ENCODE measurements around the gene BOLL.
A peak's percentile ranks its signal among the peaks of the same experiment; 100 is the strongest.
"Not testable (repeated sequence)": the region's sequence is repeated elsewhere in the genome, so short reads cannot be mapped to it uniquely, and the experiment has no call there.

Gene BOLL

DNA sequence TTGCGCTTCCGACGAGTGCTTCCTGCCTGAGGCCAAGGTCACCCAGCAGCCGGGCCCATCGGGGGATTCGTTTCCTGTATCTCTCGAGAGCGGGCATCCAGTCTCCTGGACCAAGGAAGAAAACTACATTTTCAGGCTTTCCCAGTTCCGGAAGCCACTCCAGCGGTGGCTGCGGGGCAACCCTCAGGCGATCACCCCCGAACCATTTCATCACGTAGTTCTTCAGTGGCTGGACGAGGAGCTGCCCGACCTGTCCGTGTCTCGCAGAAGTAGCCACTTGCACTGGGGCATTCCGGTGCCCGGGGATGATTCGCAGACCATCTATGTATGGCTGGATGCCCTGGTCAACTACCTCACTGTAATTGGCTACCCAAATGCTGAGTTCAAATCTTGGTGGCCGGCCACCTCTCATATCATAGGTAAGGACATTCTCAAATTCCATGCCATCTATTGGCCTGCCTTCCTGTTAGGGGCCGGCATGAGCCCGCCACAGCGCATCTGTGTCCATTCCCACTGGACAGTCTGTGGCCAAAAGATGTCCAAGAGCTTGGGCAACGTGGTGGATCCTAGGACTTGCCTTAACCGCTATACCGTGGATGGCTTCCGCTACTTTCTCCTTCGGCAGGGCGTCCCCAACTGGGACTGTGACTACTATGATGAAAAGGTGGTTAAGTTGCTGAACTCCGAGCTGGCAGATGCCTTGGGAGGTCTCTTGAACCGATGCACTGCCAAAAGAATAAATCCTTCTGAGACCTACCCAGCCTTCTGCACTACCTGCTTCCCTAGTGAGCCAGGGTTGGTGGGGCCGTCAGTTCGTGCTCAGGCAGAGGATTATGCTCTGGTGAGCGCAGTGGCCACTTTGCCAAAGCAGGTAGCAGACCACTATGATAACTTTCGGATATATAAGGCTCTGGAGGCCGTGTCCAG lies 78.9 kb downstream of the BOLL start:
- peak; percentile 3 for DNase-seq

DNA sequence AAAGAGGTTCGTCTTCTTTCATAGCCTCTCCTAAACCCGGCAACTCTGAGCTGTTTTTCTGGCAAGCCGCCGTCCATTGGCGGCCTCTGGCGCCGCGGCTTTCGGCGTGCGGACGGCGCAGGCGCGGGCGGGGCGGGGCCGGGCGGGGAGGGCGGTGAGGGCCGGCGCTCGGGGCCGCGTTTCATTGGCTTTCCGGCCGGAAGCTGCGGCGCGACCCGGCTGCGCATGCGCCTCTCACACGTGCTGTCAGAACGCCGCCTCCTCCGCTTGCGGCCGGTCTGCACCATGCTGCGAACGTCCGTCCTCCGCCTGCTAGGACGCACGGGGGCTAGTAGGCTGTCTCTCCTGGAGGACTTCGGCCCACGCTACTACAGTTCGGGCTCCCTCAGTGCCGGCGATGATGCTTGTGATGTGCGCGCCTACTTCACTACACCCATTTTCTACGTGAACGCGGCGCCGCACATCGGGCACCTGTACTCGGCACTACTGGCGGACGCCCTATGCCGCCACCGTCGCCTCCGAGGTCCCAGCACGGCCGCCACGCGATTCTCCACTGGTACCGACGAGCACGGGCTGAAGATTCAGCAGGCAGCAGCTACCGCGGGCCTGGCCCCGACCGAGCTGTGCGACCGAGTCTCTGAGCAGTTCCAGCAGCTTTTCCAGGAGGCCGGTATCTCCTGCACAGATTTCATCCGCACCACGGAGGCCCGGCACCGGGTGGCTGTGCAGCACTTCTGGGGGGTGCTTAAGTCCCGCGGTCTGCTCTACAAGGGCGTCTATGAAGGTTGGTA lies 79.8 kb downstream of the BOLL start, which contains the start of gene MARS2:
MARS2 (plus strand) TSS at position 249 of the 791 bp plus-strand sequence; CDS start at position 286, 37 bp downstream.
- DNase-seq: peak; percentile 87

DNA sequence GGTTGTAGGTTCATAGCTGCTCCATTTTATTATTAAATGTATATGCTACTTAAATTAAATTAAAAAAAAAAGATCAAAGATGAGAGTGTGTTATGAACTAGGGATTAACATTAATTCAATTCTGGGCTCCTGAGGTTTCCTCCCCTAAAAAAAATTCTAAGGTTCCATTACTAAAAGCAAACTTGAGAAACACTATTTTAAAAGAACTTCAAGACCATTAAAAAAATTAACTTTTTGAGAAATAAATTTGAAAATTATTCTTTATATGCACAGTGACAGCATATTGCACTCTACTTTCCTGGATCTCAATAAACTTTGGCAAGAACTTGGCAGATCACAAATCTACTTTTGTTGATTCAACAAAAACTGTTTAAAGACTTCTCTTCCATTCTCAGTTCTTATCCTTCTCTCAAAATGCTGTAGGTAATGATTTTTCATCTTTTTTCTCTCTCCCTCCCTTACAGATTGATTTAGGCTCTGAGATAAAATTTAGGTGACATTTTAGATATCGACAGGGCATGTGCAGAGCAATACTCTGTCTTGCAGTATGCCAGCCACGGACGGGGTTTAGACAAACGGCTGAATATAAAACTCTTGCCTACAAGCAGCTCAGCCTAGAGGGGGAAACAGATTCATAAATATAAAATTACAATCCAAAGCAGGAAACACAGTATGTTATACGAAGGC lies 80.5 kb downstream of the BOLL start:
- DNase-seq: no peak

DNA sequence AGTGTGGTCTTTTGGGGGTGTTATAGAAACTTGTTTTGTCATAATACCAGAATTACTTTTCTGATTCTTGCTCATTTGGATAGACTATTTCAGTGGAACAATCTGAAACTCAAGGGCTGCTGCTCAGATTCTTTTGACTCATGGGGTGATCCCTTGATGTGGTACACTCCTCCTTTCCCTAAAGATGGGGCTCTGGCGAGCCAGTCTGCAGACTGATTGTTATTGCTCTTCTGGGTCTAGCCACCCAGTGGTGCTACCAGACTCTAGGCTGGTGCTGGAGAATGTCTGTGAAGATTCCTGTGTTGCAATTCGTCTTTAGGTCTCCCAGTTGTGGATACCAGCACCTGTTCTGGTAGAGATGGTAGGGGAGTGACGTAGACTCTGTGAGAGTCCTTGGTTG lies 84.2 kb downstream of the BOLL start:
- DNase-seq: no peak

DNA sequence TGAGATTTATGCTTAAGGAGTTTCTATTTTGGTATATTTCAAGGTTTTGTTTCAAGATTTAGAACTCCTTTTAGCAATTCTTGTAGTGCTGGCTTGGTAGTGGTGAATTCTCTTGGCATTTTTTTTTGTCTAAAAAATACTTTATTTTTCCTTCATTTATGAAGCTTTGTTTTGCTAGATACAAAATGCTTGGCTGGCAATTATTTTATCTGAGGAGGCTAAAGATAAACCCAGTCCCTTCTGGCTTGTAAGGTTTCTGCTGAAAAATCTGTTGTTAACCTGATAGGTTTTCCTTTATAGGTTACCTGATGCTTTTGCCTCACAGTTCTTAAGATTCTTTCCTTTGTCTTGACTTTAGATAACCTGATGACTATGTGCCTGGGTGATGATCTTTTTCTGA lies 85.4 kb downstream of the BOLL start:
- DNase-seq: not testable (repeated sequence)

DNA sequence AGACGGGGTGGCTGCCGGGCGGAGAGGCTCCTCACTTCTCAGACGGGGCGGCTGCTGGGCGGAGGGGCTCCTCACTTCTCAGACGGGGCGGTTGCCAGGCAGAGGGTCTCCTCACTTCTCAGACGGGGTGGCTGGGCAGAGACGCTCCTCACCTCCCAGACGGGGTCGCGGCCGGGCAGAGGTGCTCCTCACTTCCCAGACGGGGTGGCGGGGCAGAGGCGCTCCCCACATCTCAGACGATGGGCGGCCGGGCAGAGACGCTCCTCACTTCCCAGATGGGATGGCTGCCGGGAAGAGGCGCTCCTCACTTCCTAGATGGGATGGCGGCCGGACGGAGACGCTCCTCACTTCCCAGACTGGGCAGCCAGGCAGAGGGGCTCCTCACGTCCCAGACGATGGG lies 88.5 kb downstream of the BOLL start:
- not testable (repeated sequence) for DNase-seq

DNA sequence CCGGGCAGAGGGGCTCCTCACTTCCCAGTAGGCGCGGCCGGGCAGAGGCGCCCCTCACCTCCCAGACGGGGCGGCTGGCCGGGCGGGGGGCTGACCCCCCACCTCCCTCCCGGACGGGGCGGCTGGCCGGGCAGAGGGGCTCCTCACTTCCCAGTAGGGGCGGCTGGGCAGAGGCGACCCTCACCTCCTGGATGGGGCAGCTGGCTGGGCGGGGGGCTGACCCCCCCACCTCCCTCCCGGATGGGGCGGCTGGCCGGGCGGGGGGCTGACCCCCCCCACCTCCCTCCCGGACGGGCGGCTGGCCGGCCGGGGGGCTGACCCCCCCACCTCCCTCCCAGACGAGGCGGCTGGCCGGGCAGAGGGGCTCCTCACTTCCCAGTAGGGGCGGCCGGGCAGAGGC lies 89.1 kb downstream of the BOLL start:
- not testable (repeated sequence) for DNase-seq

DNA sequence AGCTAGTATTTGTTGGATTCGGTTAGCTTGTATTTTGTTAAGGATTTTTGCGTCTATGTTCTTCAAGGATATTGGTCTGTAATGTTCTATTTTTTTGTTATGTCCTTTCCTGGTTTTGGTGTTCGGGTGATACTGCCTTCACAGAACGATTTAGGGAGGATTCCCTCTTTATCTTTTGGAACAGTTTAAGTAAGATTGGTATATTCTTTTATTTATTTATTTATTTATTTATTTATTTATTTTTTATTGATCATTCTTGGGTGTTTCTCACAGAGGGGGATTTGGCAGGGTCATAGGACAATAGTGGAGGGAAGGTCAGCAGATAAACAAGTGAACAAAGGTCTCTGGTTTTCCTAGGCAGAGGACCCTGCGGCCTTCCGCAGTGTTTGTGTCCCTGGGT lies 89.9 kb downstream of the BOLL start:
- DNase-seq: not testable (repeated sequence)

DNA sequence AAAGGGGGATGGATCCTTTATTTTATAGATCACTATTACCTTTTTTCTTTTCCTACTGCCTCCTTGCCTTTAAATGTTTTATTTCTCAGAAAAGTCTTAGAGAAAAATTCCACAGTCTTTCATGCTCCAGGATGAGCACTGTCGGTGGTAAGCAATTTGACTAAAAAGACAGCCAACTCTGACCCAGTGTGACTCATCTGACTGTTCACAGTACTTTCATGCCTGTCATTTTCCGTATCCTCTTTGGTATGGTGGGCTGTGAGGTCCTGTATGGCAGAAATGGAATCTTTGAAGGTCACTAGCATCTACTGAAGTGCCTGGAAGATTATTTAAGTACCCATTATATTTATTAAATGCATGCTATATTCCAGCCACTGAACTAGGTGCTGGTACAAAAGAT lies 107.6 kb downstream of the BOLL start:
- no peak for DNase-seq

DNA sequence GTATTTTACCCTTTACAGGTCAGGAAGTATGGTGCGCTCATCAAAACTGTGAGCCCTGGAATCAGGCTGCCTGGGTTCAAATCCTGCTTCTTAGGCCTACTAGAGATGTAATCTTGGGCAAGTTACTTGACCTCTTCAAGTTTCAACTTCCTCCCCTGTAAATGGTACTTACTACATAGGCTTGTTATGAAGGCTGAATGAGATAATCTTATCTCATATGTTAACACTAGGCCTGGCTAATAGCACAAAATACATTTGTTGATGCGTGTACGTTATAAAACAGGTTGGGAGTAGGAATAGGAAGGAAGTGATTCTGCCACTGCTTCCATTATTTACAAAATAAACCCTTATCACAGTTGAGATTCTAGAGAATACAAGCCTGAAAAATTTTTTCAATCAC lies 108.1 kb downstream of the BOLL start:
- no peak for DNase-seq
